ENCODE data around the gene SDCCAG8. TPM values are rescaled to one million over a fixed set of nuclear protein-coding genes. Genes with fewer than 3 reads are reported as not detected.

The SDCCAG8 gene
- total and polyA plus RNA-seq, 2 of the 8 experiments (the other 6 are each of a cell fraction or from before 2014, with no cell fraction given): 15.6 to 21.0 TPM

- H3K79me2 ChIP-seq (ENCODE audit: control insufficient read depth in 1 of 2, insufficient read depth in 2 of 2, low read length in 2 of 2): peaks cover 7 to 31% of the 10 kb centered on the region in 2 experiments; a peak in 3 of 4 replicates
- H3K18ac ChIP-seq (ENCODE audit: extremely low read depth, low read length): no peak overlapping the region
- H3K23ac ChIP-seq (ENCODE audit: insufficient read length): no peak overlapping the region
- ChIA-PET POLR2A (ENCODE audit: partially characterized antibody) (interaction anchor here (3.7 kb wide), 1 partner anchor 8 kb away, joined by 15 read pairs; no protein-coding TSS in a partner anchor), CTCF (ENCODE audit: partially characterized antibody) (no interaction called here)
- no peak overlapping the region for H4K8ac ChIP-seq (ENCODE audit: extremely low read depth, insufficient read depth, low read length)
- no peak overlapping the region for H4K91ac ChIP-seq (replicated peaks; ENCODE audit: insufficient read length, low read length)
- 0 out of 7 replicates have a peak overlapping the region, but pooled peaks of 1 of the 4 experiments have one; percentile 66 for H3K9ac ChIP-seq (replicated peaks in 1 of 4; ENCODE audit: extremely low read depth in 1 of 4, low read depth in 3 of 4, low read length in 3 of 4)
- no peak overlapping the region for H2AFZ ChIP-seq (ENCODE audit: low read length)
- no peak overlapping the region for H2BK15ac ChIP-seq (ENCODE audit: low read length)
- H3K36me3 ChIP-seq (ENCODE audit: control insufficient read depth in 2 of 4, insufficient read depth in 4 of 4, low read length in 3 of 4): no peaks in the 10 kb centered on the region
- H3K4me3 ChIP-seq (ENCODE audit: extremely low read depth in 1 of 4, insufficient read depth in 2 of 4, low read depth in 3 of 4, low read length in 4 of 4): peak overlapping the region; percentile 76 to 97 (median 93)
- peaks cover 2 to 3% of the 10 kb centered on the region in 2 experiments for H4K20me1 ChIP-seq (replicated peaks in 1 of 2; ENCODE audit: control insufficient read depth in 1 of 2, insufficient read depth in 2 of 2, low read length in 2 of 2)
- no peaks in the 10 kb centered on the region for H3K79me1 ChIP-seq (ENCODE audit: low read depth, low read length)
- H2BK5ac ChIP-seq (ENCODE audit: low read depth, low read length): no peak overlapping the region
- H3K4me1 ChIP-seq (replicated peaks in 1 of 4; ENCODE audit: control insufficient read depth in 3 of 4, insufficient read depth in 4 of 4, low read length in 3 of 4): peaks cover 0 to 3% (median 1%) of the 10 kb centered on the region in 4 experiments; a peak in 1 of 7 replicates
- no peak overlapping the region for H3K27ac ChIP-seq (ENCODE audit: low read depth, low read length)
- H3K4ac ChIP-seq (replicated peaks; ENCODE audit: insufficient read length, low read depth, low read length): no peak overlapping the region
- H3K14ac ChIP-seq (ENCODE audit: insufficient read length): no peak overlapping the region
- no peaks in the 10 kb centered on the region for H3K9me3 ChIP-seq (ENCODE audit: insufficient read depth in 2 of 2, low read depth in 1 of 2, low read length in 1 of 2)
- no peaks in the 10 kb centered on the region for H3K27me3 ChIP-seq (replicated peaks in 1 of 4; ENCODE audit: control insufficient read depth in 3 of 4, extremely low read depth in 1 of 4, insufficient read depth in 3 of 4, low read length in 3 of 4)
- H4K5ac ChIP-seq (ENCODE audit: insufficient read length, low read depth, low read length): no peak overlapping the region
- WGBS, 2 experiments (ENCODE audit: extremely low coverage in 1 of 2, insufficient coverage in 1 of 2, insufficient read length in 1 of 2, insufficient replicate concordance in 2 of 2, low coverage in 1 of 2, low lambda C conversion rate in 2 of 2, missing lambda C conversion rate in 1 of 2): 68% methylated on average over 2 of the region's 2 CpGs; no CpG with 5 or more reads in 1 of the 2 experiments
- FAIRE-seq (no peak), DNase-seq (ENCODE audit: low read depth in 1 of 2, low spot score in 2 of 2) (no peak)
- peak overlapping the region; percentile 85 to 93 for H3K4me2 ChIP-seq (ENCODE audit: insufficient read depth in 1 of 2, low read depth in 2 of 2, low read length in 2 of 2)
- H2AK5ac ChIP-seq (ENCODE audit: low read depth, low read length): no peak overlapping the region
- TF ChIP-seq CTBP2 (IDR thresholded peaks at IDR 0.05; ENCODE audit: borderline replicate concordance, insufficient read depth, insufficient read length, low read length): no peak
- TF ChIP-seq CBX5 (IDR thresholded peaks at IDR 0.05; ENCODE audit: low read depth, low read length): no peak
- no peak for TF ChIP-seq SIN3A (conservative IDR thresholded peaks at IDR 0.05 in 1 of 2, IDR thresholded peaks at IDR 0.05 in 1 of 2; ENCODE audit: low read depth in 1 of 2, low read length in 2 of 2)
- no peak for TF ChIP-seq MAFK (IDR thresholded peaks at IDR 0.05; ENCODE audit: low read depth, low read length)
- TF ChIP-seq TCF12 (IDR thresholded peaks at IDR 0.05; ENCODE audit: low read depth, low read length): no peak
- TF ChIP-seq EZH2 (IDR thresholded peaks at IDR 0.05; ENCODE audit: low read depth, low read length, severe bottlenecking): no peak
- TF ChIP-seq JUN (IDR thresholded peaks at IDR 0.05; ENCODE audit: low read depth, low read length): no peak
- TF ChIP-seq, protein P1, sequence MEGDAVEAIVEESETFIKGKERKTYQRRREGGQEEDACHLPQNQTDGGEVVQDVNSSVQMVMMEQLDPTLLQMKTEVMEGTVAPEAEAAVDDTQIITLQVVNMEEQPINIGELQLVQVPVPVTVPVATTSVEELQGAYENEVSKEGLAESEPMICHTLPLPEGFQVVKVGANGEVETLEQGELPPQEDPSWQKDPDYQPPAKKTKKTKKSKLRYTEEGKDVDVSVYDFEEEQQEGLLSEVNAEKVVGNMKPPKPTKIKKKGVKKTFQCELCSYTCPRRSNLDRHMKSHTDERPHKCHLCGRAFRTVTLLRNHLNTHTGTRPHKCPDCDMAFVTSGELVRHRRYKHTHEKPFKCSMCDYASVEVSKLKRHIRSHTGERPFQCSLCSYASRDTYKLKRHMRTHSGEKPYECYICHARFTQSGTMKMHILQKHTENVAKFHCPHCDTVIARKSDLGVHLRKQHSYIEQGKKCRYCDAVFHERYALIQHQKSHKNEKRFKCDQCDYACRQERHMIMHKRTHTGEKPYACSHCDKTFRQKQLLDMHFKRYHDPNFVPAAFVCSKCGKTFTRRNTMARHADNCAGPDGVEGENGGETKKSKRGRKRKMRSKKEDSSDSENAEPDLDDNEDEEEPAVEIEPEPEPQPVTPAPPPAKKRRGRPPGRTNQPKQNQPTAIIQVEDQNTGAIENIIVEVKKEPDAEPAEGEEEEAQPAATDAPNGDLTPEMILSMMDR (IDR thresholded peaks at IDR 0.05; ENCODE audit: control extremely low read depth in 1 of 3, insufficient read depth in 1 of 3, low read depth in 1 of 3, low read length in 3 of 3): no peak
- no peak for TF ChIP-seq KDM1A (IDR thresholded peaks at IDR 0.05; ENCODE audit: borderline replicate concordance, low read length)
- no peak overlapping the region for H2BK12ac ChIP-seq (ENCODE audit: low read depth, low read length)
- peaks cover 16% of the 10 kb centered on the region for H3K23me2 ChIP-seq (ENCODE audit: low read depth, low read length)
- no peak overlapping the region for H2BK120ac ChIP-seq (replicated peaks; ENCODE audit: low read depth, low read length)
- no peak overlapping the region for H2BK20ac ChIP-seq (ENCODE audit: low read length)
- no peak overlapping the region for H3K56ac ChIP-seq (replicated peaks; ENCODE audit: insufficient read length, low read depth, low read length)
These were observed 749 bp downstream of the SDCCAG8 start for GRCh38 chr1:243256590-243256989.

All from H1 (cell line).